ENCODE measurements around the gene DDX23. TPM values are rescaled to one million over a fixed set of nuclear protein-coding genes. Genes with fewer than 3 reads are reported as not detected.

Gene DDX23
- total RNA-seq, 1 donor, result 53.6 TPM

- H3K27ac ChIP-seq (ENCODE audit: low read depth, low read length), result no peak overlapping the region
- no peak for DNase-seq (ENCODE audit: insufficient read length, low spot score, missing footprints)
- no peak overlapping the region for H2AFZ ChIP-seq (ENCODE audit: low read length)
- H3K27me3 ChIP-seq (ENCODE audit: insufficient read depth, low read length), result no peaks in the 10 kb centered on the region
- peak overlapping the region; percentile 94 for H3K4me2 ChIP-seq (ENCODE audit: insufficient read depth, low read length)
- peaks cover 3% of the 10 kb centered on the region for H3K36me3 ChIP-seq (ENCODE audit: insufficient read depth, low read length)
- H3K4me1 ChIP-seq (ENCODE audit: insufficient read depth, low read length), result peaks cover 21% of the 10 kb centered on the region
- H3K4me3 ChIP-seq (ENCODE audit: insufficient read depth, low read length), result peak overlapping the region; percentile 86
- peaks cover 27% of the 10 kb centered on the region for H4K20me1 ChIP-seq (ENCODE audit: insufficient read depth, low read length)
- TF ChIP-seq CTCF (IDR thresholded peaks at IDR 0.05; ENCODE audit: extremely low read depth, low read depth, low read length), result no peak
- no peaks in the 10 kb centered on the region for H3K9me3 ChIP-seq (ENCODE audit: low read depth, low read length)
- H3K79me2 ChIP-seq (ENCODE audit: insufficient read depth, low read length), result peaks cover 61% of the 10 kb centered on the region
Observed at GRCh38 chr12:48786591-48787544, 65.1 kb downstream of the DDX23 start.

GRCh38 chr12:48783432-48783831 is 68.5 kb downstream of the DDX23 start:
- H3K27ac ChIP-seq (ENCODE audit: low read depth, low read length), result no peak overlapping the region
- H4K20me1 ChIP-seq (ENCODE audit: insufficient read depth, low read length), result peaks cover 37% of the 10 kb centered on the region
- no peak overlapping the region for H3K4me2 ChIP-seq (ENCODE audit: insufficient read depth, low read length)
- H3K36me3 ChIP-seq (ENCODE audit: insufficient read depth, low read length), result peaks cover 9% of the 10 kb centered on the region
- peaks cover 78% of the 10 kb centered on the region for H3K79me2 ChIP-seq (ENCODE audit: insufficient read depth, low read length)
- peak; percentile 64 for DNase-seq (ENCODE audit: insufficient read length, low spot score, missing footprints)
- H3K4me1 ChIP-seq (ENCODE audit: insufficient read depth, low read length), result peaks cover 36% of the 10 kb centered on the region
- H3K9me3 ChIP-seq (ENCODE audit: low read depth, low read length), result no peaks in the 10 kb centered on the region
- no peak overlapping the region for H3K4me3 ChIP-seq (ENCODE audit: insufficient read depth, low read length)
- no peaks in the 10 kb centered on the region for H3K27me3 ChIP-seq (ENCODE audit: insufficient read depth, low read length)
- no peak for TF ChIP-seq CTCF (IDR thresholded peaks at IDR 0.05; ENCODE audit: extremely low read depth, low read depth, low read length)
- H2AFZ ChIP-seq (ENCODE audit: low read length), result no peak overlapping the region

- H3K4me1 ChIP-seq (ENCODE audit: insufficient read depth, low read length), result peaks cover 31% of the 10 kb centered on the region
- no peak overlapping the region for H2AFZ ChIP-seq (ENCODE audit: low read length)
- peaks cover 12% of the 10 kb centered on the region for H3K36me3 ChIP-seq (ENCODE audit: insufficient read depth, low read length)
- no peak overlapping the region for H3K4me2 ChIP-seq (ENCODE audit: insufficient read depth, low read length)
- peaks cover 78% of the 10 kb centered on the region for H3K79me2 ChIP-seq (ENCODE audit: insufficient read depth, low read length)
- H3K9me3 ChIP-seq (ENCODE audit: low read depth, low read length), result no peaks in the 10 kb centered on the region
- no peak overlapping the region for H3K27ac ChIP-seq (ENCODE audit: low read depth, low read length)
- no peak for DNase-seq (ENCODE audit: insufficient read length, low spot score, missing footprints)
- peaks cover 44% of the 10 kb centered on the region for H4K20me1 ChIP-seq (ENCODE audit: insufficient read depth, low read length)
- H3K27me3 ChIP-seq (ENCODE audit: insufficient read depth, low read length), result no peaks in the 10 kb centered on the region
- H3K4me3 ChIP-seq (ENCODE audit: insufficient read depth, low read length), result no peak overlapping the region
- TF ChIP-seq CTCF (IDR thresholded peaks at IDR 0.05; ENCODE audit: extremely low read depth, low read depth, low read length), result no peak
Observed at GRCh38 chr12:48782457-48783395, 69.2 kb downstream of the DDX23 start.

Data from osteoblast (primary cell).